GM12874 (cell line): ENCODE results near the gene AP1G2.

Experiments
- TF ChIP-seq, protein P1 (sequence below): IDR thresholded peaks from 2 replicates; pipeline ENCODE4 v1.5.1; 2011; ENCODE audit warnings: low read depth, mild to moderate bottlenecking, control low read depth, low read length, moderate library complexity; ENCODE audit not compliant: insufficient read depth

The AP1G2 gene

DNA sequence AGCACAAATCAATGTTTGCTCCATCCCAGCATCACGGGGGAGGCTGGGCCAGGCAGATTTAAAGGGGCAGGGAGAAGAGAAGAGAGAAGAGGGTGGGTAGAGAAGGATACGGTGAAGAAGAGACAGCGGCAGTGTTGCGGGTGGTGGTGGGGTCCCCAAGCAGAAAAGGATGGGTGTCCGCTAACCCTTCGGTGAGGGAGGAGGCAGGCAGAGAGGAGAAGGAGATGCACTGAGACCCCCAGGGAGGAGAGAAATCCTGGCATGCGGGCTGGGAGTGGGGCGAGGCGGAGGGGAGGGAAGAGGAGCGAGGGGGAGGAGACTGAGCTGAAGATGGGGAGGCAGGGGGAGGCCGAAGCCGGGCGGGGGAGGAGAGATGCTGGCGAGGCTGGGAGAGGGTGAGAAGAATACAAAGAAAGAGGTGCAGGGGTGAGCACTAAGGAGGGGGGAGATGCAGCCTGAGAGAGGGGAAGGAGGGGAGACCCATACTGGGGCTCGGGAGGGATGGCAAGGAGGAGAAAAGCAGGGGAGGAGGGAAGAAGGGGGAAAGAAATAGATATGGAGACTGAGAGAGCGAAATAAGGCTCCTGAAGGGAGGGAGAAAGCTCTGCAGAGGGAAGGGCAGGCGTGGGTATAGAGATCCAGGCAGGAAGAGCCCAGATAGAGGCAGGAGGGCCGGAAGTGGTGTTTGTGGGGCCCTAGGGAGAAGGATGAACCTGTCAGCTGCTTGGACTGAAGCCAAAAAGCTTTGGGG is 11.1 kb upstream of the AP1G2 start, which contains the start of gene JPH4:
JPH4 (minus strand) TSS at position 231 of the 751 bp plus-strand sequence. CDS start 1,337 bp downstream, outside the sequence.
- TF ChIP-seq, protein P1, sequence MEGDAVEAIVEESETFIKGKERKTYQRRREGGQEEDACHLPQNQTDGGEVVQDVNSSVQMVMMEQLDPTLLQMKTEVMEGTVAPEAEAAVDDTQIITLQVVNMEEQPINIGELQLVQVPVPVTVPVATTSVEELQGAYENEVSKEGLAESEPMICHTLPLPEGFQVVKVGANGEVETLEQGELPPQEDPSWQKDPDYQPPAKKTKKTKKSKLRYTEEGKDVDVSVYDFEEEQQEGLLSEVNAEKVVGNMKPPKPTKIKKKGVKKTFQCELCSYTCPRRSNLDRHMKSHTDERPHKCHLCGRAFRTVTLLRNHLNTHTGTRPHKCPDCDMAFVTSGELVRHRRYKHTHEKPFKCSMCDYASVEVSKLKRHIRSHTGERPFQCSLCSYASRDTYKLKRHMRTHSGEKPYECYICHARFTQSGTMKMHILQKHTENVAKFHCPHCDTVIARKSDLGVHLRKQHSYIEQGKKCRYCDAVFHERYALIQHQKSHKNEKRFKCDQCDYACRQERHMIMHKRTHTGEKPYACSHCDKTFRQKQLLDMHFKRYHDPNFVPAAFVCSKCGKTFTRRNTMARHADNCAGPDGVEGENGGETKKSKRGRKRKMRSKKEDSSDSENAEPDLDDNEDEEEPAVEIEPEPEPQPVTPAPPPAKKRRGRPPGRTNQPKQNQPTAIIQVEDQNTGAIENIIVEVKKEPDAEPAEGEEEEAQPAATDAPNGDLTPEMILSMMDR: no peak

DNA sequence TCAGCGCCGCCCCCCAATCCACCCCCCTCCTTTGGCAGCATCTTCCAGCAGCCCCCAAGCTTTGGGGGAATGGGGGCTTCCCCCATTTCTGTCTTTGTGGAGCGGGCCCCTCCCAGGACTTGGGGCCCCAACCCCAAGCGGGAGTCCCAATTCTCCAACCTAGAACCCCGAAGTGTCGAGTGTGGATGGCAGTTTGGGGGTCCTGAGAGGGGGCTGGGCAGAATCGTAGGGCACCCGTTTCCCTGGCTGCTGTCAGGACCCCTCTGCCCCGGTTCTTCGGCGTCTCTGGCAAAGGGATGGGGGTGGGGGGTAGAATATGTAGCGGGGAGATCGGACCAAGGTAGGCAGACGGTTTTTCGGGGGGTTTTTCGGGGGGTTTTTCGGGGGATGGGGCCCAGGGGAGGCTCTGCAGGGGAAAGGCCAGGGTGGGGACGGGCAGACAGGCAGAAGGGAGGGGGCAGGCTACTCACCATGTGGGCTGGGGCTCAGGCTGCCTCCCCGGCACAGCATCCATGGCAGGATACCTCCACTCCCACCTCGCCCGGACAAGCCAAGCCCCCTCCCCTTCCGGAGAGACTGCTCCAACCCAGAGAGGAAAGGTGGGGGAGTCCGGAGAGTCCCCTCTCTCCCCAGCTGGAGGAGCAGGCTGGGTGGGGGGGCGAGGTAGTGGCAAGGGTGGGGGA is 10.3 kb upstream of the AP1G2 start:
- TF ChIP-seq, protein P1: no peak

DNA sequence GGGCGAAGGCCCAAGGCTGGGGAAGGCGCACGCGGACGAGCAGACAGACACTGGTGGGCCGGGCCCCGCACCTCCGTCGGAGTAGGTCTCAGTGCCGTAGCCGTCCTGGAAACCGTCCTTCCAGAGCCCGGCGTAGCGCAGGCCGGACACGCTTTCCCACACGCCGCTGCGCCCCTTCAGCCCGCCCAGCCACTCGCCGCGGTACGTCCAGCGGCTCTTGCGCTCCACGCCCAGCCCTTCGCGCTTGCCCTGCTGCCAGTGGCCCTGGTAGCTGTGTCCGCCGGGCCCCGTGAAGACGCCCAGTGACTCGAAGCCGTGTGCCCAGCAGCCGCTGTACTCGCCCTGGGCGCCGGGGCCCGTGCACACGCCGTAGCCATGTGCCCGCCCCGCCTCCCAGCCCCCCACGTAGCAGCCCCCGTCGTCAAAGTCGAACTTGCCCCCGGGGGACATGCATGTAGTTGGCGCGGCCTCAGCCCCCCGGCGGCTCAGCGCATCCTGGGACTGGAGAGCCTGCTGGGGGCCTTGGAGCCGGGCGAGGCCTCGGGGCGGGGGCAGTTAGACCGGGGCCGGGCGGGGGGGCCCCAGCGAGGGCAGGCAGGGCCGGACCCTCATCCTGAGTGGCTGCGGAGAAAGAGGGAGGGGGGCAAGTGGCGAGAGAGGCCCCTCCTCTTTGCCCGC is 9.6 kb upstream of the AP1G2 start:
- TF ChIP-seq, protein P1: no peak

DNA sequence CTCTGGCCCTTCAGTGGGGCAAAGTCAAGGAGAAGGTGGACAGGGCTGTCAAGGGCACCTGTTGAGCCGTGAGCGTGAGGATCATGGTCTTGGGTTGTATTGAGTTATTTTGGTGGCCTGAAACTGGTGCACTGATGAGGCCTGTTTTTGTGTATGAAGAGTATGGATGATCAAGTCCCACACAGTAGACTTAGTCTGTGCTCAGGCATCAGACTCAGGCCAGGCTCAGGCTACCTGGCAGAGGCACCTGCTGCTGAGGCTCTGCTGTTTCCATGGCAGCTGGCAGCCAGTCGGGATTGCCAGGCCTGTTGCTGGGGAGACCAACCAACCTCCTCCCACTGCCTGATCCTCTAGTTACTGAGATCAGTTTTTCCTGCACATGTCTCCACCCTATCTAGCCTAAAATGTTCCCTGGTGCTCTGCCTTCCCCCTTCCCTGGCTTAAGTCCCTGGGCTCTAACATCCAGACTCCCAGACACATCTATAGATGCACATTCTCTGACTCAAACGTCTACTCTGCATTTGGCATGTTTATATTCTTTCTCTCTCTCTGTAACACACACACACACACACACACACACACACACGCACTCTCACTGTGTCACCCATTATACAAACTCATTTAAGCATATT is 5.9 kb upstream of the AP1G2 start:
- TF ChIP-seq, protein P1: no peak

GRCh38 chr14:23572836-23573235 is 5.2 kb upstream of the AP1G2 start:
- TF ChIP-seq, protein P1: no peak

GRCh38 chr14:23572524-23572828 is 4.9 kb upstream of the AP1G2 start:
- TF ChIP-seq, protein P1: no peak

DNA sequence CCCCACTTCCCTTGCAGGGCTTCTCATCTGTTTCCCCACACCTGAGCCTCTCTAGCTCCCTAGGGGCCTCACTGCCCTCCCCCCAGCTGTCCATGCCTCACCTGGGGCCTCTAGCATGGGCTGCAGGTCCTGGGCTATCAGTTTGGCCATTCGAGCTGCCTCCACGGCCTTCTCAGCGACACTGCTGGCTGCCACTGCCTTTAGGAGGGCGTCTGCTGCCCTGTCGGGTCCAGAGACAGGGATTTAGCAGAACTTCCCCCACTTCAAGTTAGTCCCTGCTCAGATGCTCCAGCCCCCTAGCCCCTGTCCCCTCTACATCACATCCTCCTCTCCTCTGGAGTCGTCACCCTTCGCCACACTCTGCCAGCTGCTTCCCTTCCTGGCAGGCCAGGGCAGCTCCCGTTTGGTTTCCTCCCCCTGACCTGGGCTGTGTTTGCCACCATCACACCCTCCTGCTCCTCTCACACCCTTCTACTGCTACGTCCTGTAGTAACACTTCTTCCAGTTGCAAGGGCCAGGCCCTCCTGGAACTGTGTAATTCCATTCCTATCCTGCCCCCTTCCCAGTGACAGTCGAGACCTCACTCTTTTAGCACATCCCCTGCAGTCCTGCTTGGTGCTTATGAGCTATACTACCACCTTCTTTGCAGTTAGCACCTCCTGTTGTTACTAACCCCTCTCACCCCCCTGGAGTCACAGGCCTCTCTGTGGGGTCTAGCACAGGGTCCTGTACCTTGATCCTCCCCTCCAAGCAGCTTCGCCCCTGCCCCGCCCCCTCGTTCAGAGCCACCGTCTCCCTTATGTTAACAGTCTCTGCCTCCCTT is 4.3 kb upstream of the AP1G2 start:
- TF ChIP-seq, protein P1: no peak
